ENCODE measurements around the gene WDR86.

WDR86 gene

DNA sequence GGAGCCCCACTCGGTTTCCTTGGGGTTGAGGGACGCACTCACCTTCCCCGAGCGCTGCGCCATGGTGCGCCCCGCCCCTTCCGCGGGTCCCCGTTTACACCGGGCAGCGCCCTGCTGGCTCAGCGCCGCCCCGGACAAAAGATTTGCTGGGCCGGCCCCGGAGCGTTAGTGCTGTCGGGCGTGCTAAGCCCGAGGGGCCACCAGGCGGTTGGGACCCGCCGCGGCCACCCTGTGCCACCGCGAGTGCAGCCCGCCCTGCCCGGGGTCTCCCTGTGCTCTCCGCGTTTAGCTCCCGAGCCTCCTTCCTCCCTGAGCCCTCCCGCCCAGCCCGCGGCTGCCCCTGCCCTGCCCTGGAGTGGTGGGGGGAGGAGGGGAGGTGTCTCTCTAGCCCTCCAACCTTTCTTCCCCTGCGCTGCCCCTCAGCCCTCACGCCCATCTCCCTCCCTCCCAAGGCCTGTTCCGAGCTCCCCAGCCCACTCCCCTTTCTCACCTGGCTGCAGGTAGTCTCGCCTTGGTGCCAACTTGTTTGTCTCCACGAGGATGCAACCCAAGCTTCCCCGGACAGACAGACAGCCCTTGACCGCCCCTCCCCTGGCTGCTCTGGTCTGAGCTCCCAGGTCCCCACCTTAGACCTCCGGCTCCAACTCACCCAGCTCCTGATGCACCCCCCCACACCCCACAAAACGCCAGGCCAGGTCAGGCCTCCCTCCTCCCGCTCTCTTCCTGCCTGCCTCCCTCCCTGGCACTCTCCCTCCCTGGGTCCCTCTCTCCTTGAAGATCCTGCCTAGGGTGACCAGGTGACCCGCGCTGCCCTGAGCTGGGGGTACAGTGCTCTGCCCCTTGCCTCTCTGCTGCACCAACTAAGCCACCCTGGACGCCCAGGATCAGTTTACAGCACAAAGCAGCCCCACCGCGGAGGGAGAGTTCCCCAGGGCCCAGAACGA, 30.3 kb upstream of the WDR86 start, which contains the start of gene CRYGN:
Gene CRYGN, minus strand, starts transcription at position 287 of the 944 bp plus-strand sequence. Its CDS starts 224 bp downstream, at position 63.
- DNase-seq (ENCODE audit: low read depth in 2 of 2) = no peak

- no peak for DNase-seq (ENCODE audit: low read depth in 2 of 2)
Observed at GRCh38 chr7:151438864-151439601, 29.2 kb upstream of the WDR86 start.

GRCh38 chr7:151437866-151438516, 28.2 kb upstream of the WDR86 start:
- DNase-seq (ENCODE audit: low read depth in 2 of 2) = no peak

DNA sequence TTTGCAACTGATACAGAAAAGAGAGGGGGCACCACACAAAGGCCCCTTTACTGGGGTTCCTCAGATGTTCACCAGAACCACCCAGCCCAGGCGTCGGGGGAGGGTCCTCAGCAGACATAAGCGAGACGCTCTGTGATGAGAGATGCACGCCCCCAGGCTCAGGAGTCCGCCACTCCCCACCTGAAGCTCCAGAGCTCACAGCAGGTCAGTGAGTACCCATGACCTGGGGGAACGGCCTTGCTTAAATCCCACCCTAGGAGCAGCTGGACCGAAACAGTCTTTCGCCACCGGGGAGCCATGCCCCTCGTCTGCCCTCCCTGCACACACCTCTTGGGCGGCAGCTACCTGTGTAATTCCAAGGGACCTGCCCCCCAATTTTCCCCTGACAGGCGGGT, 27.3 kb upstream of the WDR86 start:
- DNase-seq (ENCODE audit: low read depth in 2 of 2) = no peak

DNA sequence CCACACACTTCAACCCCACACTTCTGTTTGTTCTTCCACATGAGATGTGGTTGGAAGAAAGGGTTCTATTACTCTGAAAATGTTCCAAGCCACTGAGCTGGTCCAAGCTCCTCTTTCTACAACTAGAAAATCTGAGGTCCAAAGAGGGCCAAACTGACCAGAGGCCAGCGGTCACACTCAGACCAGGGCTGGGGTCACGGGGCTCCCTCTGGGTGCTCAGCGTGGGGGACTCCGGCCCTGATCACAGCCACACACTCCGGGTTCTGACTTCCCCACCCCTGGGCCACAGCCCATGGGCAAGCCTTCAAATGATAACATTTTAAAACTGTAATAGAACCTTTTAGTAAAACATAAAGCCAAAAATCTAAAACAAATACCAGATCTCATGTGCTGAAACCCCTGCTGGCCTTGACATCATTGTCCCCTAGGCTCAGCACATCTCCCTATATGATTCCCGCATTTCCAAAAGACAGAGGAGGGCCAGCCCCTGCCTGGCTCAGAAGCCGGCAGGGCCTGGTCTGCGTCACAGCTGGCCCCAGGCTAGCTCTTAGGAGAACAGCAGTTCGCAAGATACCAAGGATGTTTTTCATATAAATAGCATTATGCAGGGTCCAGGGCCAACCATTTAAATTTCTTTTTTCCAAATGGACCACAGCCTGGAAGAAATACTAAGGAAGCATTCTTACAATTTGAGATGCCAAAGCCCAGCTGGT, 26.8 kb upstream of the WDR86 start:
- DNase-seq (ENCODE audit: low read depth in 2 of 2) = no peak

GRCh38 chr7:151435971-151436370, 26.1 kb upstream of the WDR86 start:
- DNase-seq (ENCODE audit: low read depth in 2 of 2) = no peak

DNA sequence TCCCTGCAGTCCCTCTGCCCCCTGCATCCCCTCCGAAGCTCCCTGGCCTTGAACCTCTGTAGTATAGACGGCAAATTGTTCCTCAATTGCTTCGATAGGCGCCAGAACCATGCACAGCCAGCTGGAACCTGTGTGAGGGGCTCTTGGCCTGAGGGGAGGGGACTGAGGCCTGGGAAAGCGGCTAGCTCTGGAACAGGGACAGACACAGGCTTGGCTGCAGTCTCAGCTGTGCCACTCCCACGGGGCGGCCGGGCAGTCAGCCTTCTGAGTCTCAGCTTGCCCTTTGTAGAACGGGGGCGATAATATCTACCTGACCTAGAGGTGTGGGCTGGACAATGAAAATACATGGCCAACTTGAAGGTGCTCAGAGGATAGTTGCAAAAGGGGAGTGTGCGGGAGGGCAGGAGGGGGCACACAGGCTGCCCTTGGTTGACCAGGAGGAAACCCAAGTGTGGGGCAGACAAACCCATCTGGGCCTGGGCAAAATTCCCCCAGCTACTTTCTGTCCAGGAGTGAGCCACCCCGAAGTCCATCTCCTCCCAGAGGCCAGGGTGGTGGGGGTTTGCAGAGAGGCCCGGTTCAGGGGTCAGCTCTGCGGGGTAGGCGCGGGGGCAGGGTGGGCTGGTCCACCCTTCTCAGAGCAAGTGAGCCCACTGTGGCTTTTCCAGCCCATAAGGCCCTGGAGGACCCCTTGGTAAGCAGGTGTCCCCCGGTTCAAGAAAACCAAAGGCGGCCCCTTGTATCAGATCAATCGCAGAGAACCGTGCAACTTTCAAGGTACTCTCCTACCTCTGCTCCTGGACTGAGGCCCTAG, 25.5 kb upstream of the WDR86 start:
- no peak for DNase-seq (ENCODE audit: low read depth in 2 of 2)

- DNase-seq (ENCODE audit: low read depth in 2 of 2) = no peak
Observed at GRCh38 chr7:151434549-151434948, 24.7 kb upstream of the WDR86 start.

DNA sequence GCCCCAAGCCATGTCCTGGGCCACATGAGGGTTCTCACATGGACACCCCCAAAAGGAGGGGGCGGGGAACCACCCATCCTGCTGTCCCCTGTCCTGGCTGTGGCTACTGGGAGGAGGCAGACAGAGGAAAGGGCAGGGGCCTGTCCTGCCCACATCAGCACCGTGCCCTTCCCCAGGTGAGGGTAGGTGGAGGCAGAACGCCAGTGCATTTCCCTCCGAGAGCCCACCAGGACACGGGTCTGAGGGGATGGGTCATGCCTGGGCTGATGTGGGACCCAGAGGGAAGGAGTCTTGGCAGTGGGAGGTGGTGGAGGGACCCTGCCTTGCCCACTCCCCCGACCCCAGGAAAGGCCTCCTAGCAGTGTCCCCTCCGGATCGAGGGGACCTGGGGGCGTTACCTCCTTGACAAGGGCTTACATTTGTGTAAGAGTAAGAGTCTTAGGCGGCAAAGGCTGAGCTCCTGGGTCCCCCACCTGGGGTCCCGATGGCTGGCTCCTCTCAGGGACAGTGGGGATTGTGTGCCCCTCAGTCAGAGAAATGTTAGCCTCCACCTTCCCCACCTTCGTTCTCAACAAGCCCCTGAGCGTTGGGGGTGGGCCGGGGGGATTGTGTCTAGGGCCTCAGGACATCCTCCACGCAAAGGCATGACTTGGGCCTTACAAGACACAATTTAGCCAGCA, 24.0 kb upstream of the WDR86 start:
- no peak for DNase-seq (ENCODE audit: low read depth in 2 of 2)

DNA sequence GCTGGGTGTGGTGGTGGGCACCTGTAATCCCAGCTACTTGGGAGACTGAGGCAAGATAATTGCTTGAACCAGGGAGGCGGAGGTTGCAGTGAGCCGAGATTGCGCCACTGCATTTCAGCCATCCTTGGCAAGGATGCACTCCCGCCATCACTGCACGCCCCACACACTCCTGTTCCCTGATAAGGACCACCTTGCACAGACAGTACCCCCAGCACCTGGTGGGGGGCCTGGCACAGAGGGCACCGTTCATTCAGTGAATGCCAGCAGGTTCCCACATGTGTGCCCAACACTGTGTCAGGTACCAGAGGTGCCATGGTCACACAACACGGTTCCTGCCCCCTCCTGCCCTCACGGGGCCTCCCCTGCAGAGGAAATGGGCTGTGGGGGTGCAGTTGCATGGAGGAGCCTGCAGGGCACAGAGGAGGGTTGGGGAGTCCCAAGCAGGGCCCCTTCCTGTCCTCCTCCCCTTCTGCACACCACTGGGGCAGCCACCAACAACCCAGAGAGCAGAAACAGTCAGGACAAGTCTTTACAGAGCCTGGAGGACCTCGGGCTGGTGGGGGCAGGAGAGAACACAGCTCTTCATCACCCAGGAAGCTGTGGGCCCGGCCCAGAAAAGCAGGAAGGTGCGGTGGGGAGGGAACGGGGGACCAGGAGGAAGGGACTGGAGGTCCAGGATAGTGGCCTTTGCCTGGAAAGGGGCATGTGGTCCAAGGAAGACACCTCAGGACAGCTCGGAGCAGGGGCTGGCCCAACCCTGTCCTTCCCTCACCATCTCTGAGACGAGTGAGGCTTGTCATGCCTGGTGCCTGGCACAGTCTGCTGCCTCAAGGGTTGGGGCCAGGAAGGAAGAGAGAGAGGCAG, 23.1 kb upstream of the WDR86 start:
- DNase-seq (ENCODE audit: low read depth in 2 of 2) = no peak

DNA sequence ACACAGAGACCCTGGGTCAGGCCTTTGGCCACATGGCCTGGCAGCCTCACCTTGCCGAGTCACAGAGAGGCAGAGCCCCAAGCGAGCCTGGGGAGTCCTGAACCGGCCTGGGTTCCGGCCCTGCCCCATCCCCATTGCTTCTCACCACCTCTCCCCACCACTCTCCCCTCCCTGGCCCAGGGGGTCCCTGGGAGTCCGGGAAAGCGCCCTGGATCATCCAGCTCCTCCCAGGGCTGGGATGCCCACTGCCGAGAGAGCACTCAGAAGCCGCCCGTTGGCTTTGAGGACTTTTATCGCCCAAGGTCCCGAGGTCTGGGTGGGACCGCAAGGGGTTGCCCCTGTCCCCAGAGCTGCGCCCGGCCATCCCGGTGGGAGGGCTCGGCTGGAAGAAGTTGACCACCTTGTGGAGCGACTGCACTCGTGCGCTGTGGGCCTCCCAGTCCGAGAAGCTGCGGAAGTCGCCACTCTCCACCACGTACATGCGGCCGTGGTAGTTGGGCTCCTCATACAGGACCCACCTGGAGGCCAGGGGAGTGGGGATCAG, 22.0 kb upstream of the WDR86 start:
- no peak for DNase-seq (ENCODE audit: low read depth in 2 of 2)

- no peak for DNase-seq (ENCODE audit: low read depth in 2 of 2)
Observed at GRCh38 chr7:151431281-151431767, 21.5 kb upstream of the WDR86 start.

GRCh38 chr7:151430391-151431205, 20.8 kb upstream of the WDR86 start:
- DNase-seq (ENCODE audit: low read depth in 2 of 2) = no peak

GRCh38 chr7:151429560-151430331, 19.9 kb upstream of the WDR86 start:
- DNase-seq (ENCODE audit: low read depth in 2 of 2) = no peak

GRCh38 chr7:151429237-151429559, 19.4 kb upstream of the WDR86 start:
- no peak for DNase-seq (ENCODE audit: low read depth in 2 of 2)

DNA sequence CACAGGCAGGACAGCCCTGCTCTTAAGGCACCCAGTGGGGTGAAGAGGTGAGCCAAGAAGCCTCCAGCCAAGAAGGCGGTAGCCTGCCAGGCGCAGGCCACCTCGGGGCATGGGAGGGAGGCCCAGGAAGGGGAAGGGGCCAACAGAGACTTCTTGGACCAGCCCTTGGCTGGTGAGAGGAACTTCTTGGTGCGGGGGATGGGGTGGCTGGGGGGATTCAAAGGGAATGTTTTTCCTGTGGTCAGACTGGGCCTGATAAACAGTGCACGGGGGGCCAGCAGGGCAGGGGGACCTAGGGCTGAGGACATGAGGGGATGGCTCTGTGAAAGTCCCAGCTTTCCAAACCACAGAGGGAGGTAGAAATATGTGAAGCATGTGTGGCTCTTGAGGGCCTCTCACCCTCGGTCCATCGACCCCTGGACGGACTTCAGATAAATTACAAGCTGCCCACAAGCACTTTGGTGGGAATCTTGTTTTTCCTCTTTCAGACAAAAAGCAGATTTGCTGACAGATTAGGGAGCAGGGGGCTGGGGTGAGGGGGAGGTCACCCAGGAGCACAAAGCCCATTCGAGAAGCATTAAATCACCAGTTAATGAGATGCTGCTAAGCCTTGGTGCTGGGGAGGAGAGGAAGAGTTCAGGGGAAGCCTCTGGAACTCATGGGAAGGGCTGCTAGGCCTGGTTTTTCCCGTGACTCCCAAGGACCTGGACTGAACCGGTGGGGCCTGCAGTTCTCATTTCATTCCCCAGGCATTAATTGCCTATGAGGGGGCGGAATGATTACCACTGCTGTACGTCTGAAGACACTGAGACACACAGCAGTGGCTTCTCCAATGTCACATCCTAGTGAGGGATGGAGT, 18.8 kb upstream of the WDR86 start:
- no peak for DNase-seq (ENCODE audit: low read depth in 2 of 2)
